Upper lobe of left lung (tissue), 6 donors: ENCODE results near the gene TRIM60. TPM values are rescaled to one million over a fixed set of nuclear protein-coding genes. Genes with fewer than 3 reads are reported as not detected.
"Not testable (repeated sequence)": the region's sequence is repeated elsewhere in the genome, so short reads cannot be mapped to it uniquely, and the experiment has no call there.

ENCODE experiments used
- ATAC-seq, 2 donors: fragments of 200-7000 bp; cut with Tn5 transposase; one replicate each; pipeline ENCODE4 v1.9.1; 2022; ENCODE audit warnings: mild to moderate bottlenecking in 2 of 2, moderate library complexity in 2 of 2; ENCODE audit not compliant: low FRiP score in 2 of 2
- DNase-seq, 2 donors: peaks; one replicate each; pipeline ENCODE4 v3.0.0-alpha.2; 2019 to 2020
- H3K27ac ChIP-seq, 4 donors: fragments of 200-600 bp; sonication (generic); one replicate each; pipeline ENCODE4 v1.5.1; 2016 to 2019
- H3K27me3 ChIP-seq, 4 donors: fragments of 200-600 bp; sonication (generic); one replicate each; pipeline ENCODE4 v1.5.1; 2017 to 2019
- H3K36me3 ChIP-seq, 4 donors: fragments of 200-600 bp; sonication (generic); one replicate each; pipeline ENCODE4 v1.5.1; 2016 to 2019
- H3K4me1 ChIP-seq, 4 donors: fragments of 200-600 bp; sonication (generic); one replicate each; pipeline ENCODE4 v1.5.1; 2018 to 2019
- H3K4me3 ChIP-seq, 4 donors: fragments of 200-600 bp; sonication (generic); one replicate each; pipeline ENCODE4 v1.5.1; 2017 to 2019; ENCODE audit warnings: mild to moderate bottlenecking in 2 of 4, moderate library complexity in 1 of 4
- H3K9me3 ChIP-seq, 4 donors: fragments of 200-600 bp; sonication (generic); one replicate each; pipeline ENCODE4 v1.5.1; 2018 to 2019
- CTCF ChIP-seq, 6 experiments: fragments of 450-650 bp in 4 of 6; fragments of 200-600 bp in 2 of 6; sonication (generic) in 2 of 6; IDR thresholded peaks; one replicate each; pipeline ENCODE4 v1.5.1; 2016 to 2019; ENCODE audit warnings: antibody characterized with exemption in 6 of 6
- EP300 ChIP-seq, 4 donors: sonication (generic); formaldehyde crosslinking; IDR thresholded peaks; one replicate each; pipeline ENCODE4 v1.5.1; 2017; ENCODE audit warnings: antibody characterized with exemption in 4 of 4, control low read depth in 2 of 4
- POLR2A ChIP-seq, 4 donors: fragments of 450-650 bp; IDR thresholded peaks; one replicate each; pipeline ENCODE4 v1.5.1; 2016 to 2017; ENCODE audit warnings: antibody characterized with exemption in 4 of 4, mild to moderate bottlenecking in 2 of 4
- POLR2AphosphoS5 ChIP-seq, 2 donors: sonication (generic); formaldehyde crosslinking; IDR thresholded peaks; one replicate each; pipeline ENCODE4 v1.5.1; 2017; ENCODE audit warnings: antibody characterized with exemption in 2 of 2
- WGBS, 2 donors: methylation state at CpG; one replicate each; pipeline ENCODE4 v1.1.5; 2017 to 2018; 5-methylcytosine and 5-hydroxymethylcytosine counted together
- total RNA-seq, 6 donors: library from RNA; depleted of rRNA in 4 of 6; stranded (reverse); fragments of >200 nt in 4 of 6; gene quantifications; one replicate each; pipeline versions ENCODE4 v1.1.0 to v1.2.1, GENCODE V29; 2016 to 2021
- donor health status: DM: no; HTN: no; CAD: no; lungs with moderate emphysema.
- donor health status: DM: no; HTN: yes; CAD: no; lungs with severe emphysema.

TRIM60 gene
- total RNA-seq, 6 donors from 2014 or later, result not detected

GRCh38 chr4:165010991-165011390 lies 20.8 kb upstream of the TRIM60 start:
- TF ChIP-seq EP300 (IDR thresholded peaks at IDR 0.05) (no peak), POLR2A (IDR thresholded peaks at IDR 0.05) (no peak), POLR2AphosphoS5 (IDR thresholded peaks at IDR 0.05) (no peak), CTCF (IDR thresholded peaks at IDR 0.05) (no peak)
- Histone ChIP-seq H3K27me3 (no peaks in the 10 kb centered on the region), H3K4me3 (no peak overlapping the region), H3K4me1 (no peaks in the 10 kb centered on the region), H3K27ac (no peak overlapping the region), H3K36me3 (no peaks in the 10 kb centered on the region), H3K9me3 (no peaks in the 10 kb centered on the region)
- ATAC-seq (no peak), DNase-seq (no peak)
- 72 to 79% methylated on average over 8 of the region's 8 CpGs for WGBS, 2 donors

- DNase-seq, result no peak
- no peak for TF ChIP-seq POLR2A (IDR thresholded peaks at IDR 0.05)
- TF ChIP-seq POLR2AphosphoS5 (IDR thresholded peaks at IDR 0.05), result no peak
- TF ChIP-seq CTCF (IDR thresholded peaks at IDR 0.05), result no peak
- no peak for TF ChIP-seq EP300 (IDR thresholded peaks at IDR 0.05)
- Histone ChIP-seq H3K36me3 (no peaks in the 10 kb centered on the region), H3K27me3 (no peaks in the 10 kb centered on the region), H3K27ac (no peak overlapping the region), H3K4me3 (no peak overlapping the region), H3K9me3 (no peaks in the 10 kb centered on the region), H3K4me1 (no peaks in the 10 kb centered on the region)
- WGBS, 2 donors, result 83 to 87% methylated on average over 5 of the region's 5 CpGs
- ATAC-seq, result no peak
Observed at GRCh38 chr4:165011403-165011802, 20.4 kb upstream of the TRIM60 start.

GRCh38 chr4:165013691-165014090 lies 18.1 kb upstream of the TRIM60 start:
- no peak for TF ChIP-seq EP300 (IDR thresholded peaks at IDR 0.05)
- no peak for TF ChIP-seq CTCF (IDR thresholded peaks at IDR 0.05)
- no peak for TF ChIP-seq POLR2A (IDR thresholded peaks at IDR 0.05)
- no peak for TF ChIP-seq POLR2AphosphoS5 (IDR thresholded peaks at IDR 0.05)
- ATAC-seq, result no peak
- Histone ChIP-seq H3K4me3 (no peak overlapping the region), H3K36me3 (no peaks in the 10 kb centered on the region), H3K4me1 (no peaks in the 10 kb centered on the region), H3K27ac (no peak overlapping the region), H3K27me3 (no peaks in the 10 kb centered on the region), H3K9me3 (no peaks in the 10 kb centered on the region)
- DNase-seq, result no peak

GRCh38 chr4:165016971-165017370 lies 14.8 kb upstream of the TRIM60 start:
- no peak for ATAC-seq
- WGBS, 2 donors, result 35 to 47% methylated on average over 5 of the region's 5 CpGs
- TF ChIP-seq EP300 (IDR thresholded peaks at IDR 0.05) (no peak), POLR2AphosphoS5 (IDR thresholded peaks at IDR 0.05) (no peak), POLR2A (IDR thresholded peaks at IDR 0.05) (no peak), CTCF (IDR thresholded peaks at IDR 0.05) (no peak)

GRCh38 chr4:165019995-165020394 lies 11.8 kb upstream of the TRIM60 start:
- not testable (repeated sequence) for H3K36me3 ChIP-seq, H3K27ac ChIP-seq, H3K9me3 ChIP-seq, H3K27me3 ChIP-seq, H3K4me1 ChIP-seq, ATAC-seq, H3K4me3 ChIP-seq
- DNase-seq, result peak in 1 of 2 donors; percentile 56
- WGBS, 2 donors, result 100% methylated on average over 6 of the region's 30 CpGs; no CpG with 5 or more reads in 1 of the 2 donors

More at GRCh38 chr4:165016971-165017370, 14.8 kb upstream of the TRIM60 start:
- Histone ChIP-seq H3K4me3 (no peak overlapping the region), H3K4me1 (no peaks in the 10 kb centered on the region), H3K36me3 (no peaks in the 10 kb centered on the region), H3K27ac (no peak overlapping the region), H3K9me3 (no peaks in the 10 kb centered on the region), H3K27me3 (no peaks in the 10 kb centered on the region)
- no peak for DNase-seq

- not testable (repeated sequence) for DNase-seq, H3K36me3 ChIP-seq
Observed at GRCh38 chr4:165025782-165026181, 6.0 kb upstream of the TRIM60 start.

More at GRCh38 chr4:165025782-165026181, 6.0 kb upstream of the TRIM60 start:
- WGBS, 2 donors, result 86 to 94% methylated on average over 8 of the region's 8 CpGs
- not testable (repeated sequence) for ATAC-seq, H3K9me3 ChIP-seq, H3K27ac ChIP-seq, H3K4me1 ChIP-seq, H3K27me3 ChIP-seq, H3K4me3 ChIP-seq
